WTC11 (cell line): ENCODE results near the gene TBC1D22B. TPM values are rescaled to one million over a fixed set of nuclear protein-coding genes. Genes with fewer than 3 reads are reported as not detected.

Source experiments
- ATAC-seq: fragments of 200-7000 bp; cut with Tn5 transposase; 2 replicates; pipeline ENCODE4 v1.10.0; 2021; ENCODE audit warnings: mild to moderate bottlenecking, moderate library complexity
- CTCF ChIA-PET: fragments of 300-600 bp; sonication (Branson Sonifier 250); formaldehyde crosslinking; loops from one replicate; lab custom pipeline; 2021; ENCODE audit warnings: antibody characterized with exemption; lab: Charles Lee
- POLR2A ChIA-PET: fragments of 350-600 bp; sonication (Branson Sonifier 250); formaldehyde crosslinking; loops from one replicate; lab custom pipeline; 2021; ENCODE audit warnings: antibody characterized with exemption; lab: Charles Lee
- DNase-seq: peaks from one replicate; pipeline ENCODE4 v3.0.0; 2021; ENCODE audit warnings: low spot score
- H3K27ac Mint-ChIP-seq: 2 replicates; pipeline ENCODE4 v1.8.0; 2021; ENCODE audit warnings: mixed read lengths
- H3K27me3 Mint-ChIP-seq: 2 replicates; pipeline ENCODE4 v1.8.0; 2021; ENCODE audit warnings: low read depth, mild to moderate bottlenecking, moderate library complexity, mixed read lengths
- H3K36me3 Mint-ChIP-seq: 2 replicates; pipeline ENCODE4 v1.8.0; 2021; ENCODE audit warnings: mixed read lengths
- H3K4me1 Mint-ChIP-seq: 2 replicates; pipeline ENCODE4 v1.8.0; 2022; ENCODE audit warnings: mixed read lengths
- H3K4me3 Mint-ChIP-seq: 2 replicates; pipeline ENCODE4 v1.8.0; 2021; ENCODE audit warnings: mild to moderate bottlenecking, moderate library complexity, mixed read lengths
- H3K9me3 Mint-ChIP-seq: 2 replicates; pipeline ENCODE4 v1.8.0; 2021; ENCODE audit warnings: mixed read lengths
- AR ChIP-seq: fragments of 250-450 bp; sonication (Bioruptor Pico); IDR thresholded peaks from 2 replicates; pipeline ENCODE4 v1.9.0; 2021; ENCODE audit warnings: mild to moderate bottlenecking
- E2F5 ChIP-seq: sonication (generic); formaldehyde crosslinking; IDR thresholded peaks from 2 replicates; pipeline ENCODE4 v1.8.1; 2022; ENCODE audit warnings: mild to moderate bottlenecking, moderate library complexity, missing genetic modification reagents
- IRF1 ChIP-seq: sonication (generic); formaldehyde crosslinking; IDR thresholded peaks from 2 replicates; pipeline ENCODE4 v1.8.0; 2023; ENCODE audit warnings: missing genetic modification reagents
- IRF2 ChIP-seq: sonication (generic); formaldehyde crosslinking; IDR thresholded peaks from 2 replicates; pipeline ENCODE4 v1.8.0; 2022; ENCODE audit warnings: low read depth, missing genetic modification reagents, borderline replicate concordance
- MAX ChIP-seq: sonication (generic); formaldehyde crosslinking; IDR thresholded peaks from 2 replicates; pipeline ENCODE4 v1.8.0; 2022; ENCODE audit warnings: mild to moderate bottlenecking, missing genetic modification reagents
- SP1 ChIP-seq: sonication (generic); formaldehyde crosslinking; conservative IDR thresholded peaks from 2 replicates; pipeline ENCODE4 v1.8.1; 2022; ENCODE audit warnings: missing genetic modification reagents
- ZNF121 ChIP-seq: sonication (generic); formaldehyde crosslinking; IDR thresholded peaks from 2 replicates; pipeline ENCODE4 v1.8.0; 2023; ENCODE audit warnings: missing genetic modification reagents
- ZNF232 ChIP-seq: sonication (generic); formaldehyde crosslinking; IDR thresholded peaks from 2 replicates; pipeline ENCODE4 v1.8.0; 2022; ENCODE audit warnings: mild to moderate bottlenecking, missing genetic modification reagents
- ZNF317 ChIP-seq: sonication (generic); formaldehyde crosslinking; IDR thresholded peaks from 2 replicates; pipeline ENCODE4 v1.8.1; 2023; ENCODE audit warnings: low read depth, mild to moderate bottlenecking, moderate library complexity, missing genetic modification reagents, borderline replicate concordance
- total RNA-seq: library from RNA; stranded (reverse); gene quantifications from 3 replicates; pipeline ENCODE4 v1.2.3, GENCODE V29; 2021
- TF ChIP-seq, protein P1 (sequence below): sonication (generic); formaldehyde crosslinking; IDR thresholded peaks from 2 replicates; pipeline ENCODE4 v1.8.0; 2022; ENCODE audit warnings: mild to moderate bottlenecking, missing genetic modification reagents

The TBC1D22B gene
- total RNA-seq, 1 experiment from 2014 or later = 16.4 TPM

GRCh38 chr6:37241131-37241530 lies 16.4 kb upstream of the TBC1D22B start:
- TF ChIP-seq ZNF121 (CRISPR knock-in tag) (peak; percentile 58; the same call in 1 of the 2 replicates), ZNF232 (CRISPR knock-in tag) (no peak)
- ATAC-seq (no peak), DNase-seq (no peak)
- H3K4me3 Mint-ChIP-seq = no peak overlapping the region
- no peaks in the 10 kb centered on the region for H3K36me3 Mint-ChIP-seq
- H3K4me1 Mint-ChIP-seq = peaks cover 9% of the 10 kb centered on the region
- ChIA-PET CTCF (interaction anchor here (1.8 kb wide), 1 partner anchor 66 kb away, joined by 4 read pairs; no protein-coding TSS in a partner anchor), POLR2A (no interaction called here)
- no peaks in the 10 kb centered on the region for H3K9me3 Mint-ChIP-seq
- peaks cover 5% of the 10 kb centered on the region for H3K27me3 Mint-ChIP-seq
- no peak overlapping the region for H3K27ac Mint-ChIP-seq

DNA sequence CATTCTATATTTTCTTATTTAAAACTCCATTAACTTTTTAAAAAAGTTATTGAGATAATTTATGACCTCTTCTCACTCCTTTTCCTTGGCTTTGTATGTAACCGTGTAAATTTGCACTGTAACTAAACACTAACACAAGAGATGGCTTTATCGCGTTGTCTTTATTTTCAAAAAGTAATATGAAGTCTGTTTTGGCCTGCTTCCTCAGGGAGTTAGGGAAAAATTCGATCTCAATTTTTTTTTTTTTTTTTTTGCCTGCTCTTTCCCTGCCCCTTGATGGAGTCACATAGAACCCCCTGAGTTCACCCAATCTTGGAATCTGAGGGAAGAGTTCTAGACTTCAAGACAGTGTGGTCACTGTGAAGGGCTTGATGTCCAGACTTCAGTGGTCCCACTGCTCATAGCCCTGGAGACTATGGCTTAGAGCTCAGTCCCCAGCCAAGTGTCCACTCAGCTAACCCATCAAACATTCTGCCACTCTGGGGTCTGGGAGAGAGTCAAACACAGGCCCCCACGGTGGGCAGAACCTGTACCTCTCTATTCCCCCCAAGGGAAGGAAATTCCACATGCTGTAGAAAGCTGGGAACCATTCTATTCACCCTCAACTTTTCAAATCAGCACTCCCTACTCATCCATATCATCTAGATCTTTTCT lies 15.7 kb upstream of the TBC1D22B start:
- H3K9me3 Mint-ChIP-seq = no peaks in the 10 kb centered on the region
- no peak for DNase-seq
- ATAC-seq = no peak
- H3K4me1 Mint-ChIP-seq = peaks cover 4% of the 10 kb centered on the region
- POLR2A ChIA-PET = no interaction called here
- H3K27me3 Mint-ChIP-seq = peaks cover 8% of the 10 kb centered on the region
- CTCF ChIA-PET = interaction anchor here (1.8 kb wide), 1 partner anchor 65 kb away, joined by 4 read pairs; no protein-coding TSS in a partner anchor
- no peaks in the 10 kb centered on the region for H3K36me3 Mint-ChIP-seq
- no peak for TF ChIP-seq E2F5
- no peak overlapping the region for H3K4me3 Mint-ChIP-seq
- H3K27ac Mint-ChIP-seq = no peak overlapping the region

DNA sequence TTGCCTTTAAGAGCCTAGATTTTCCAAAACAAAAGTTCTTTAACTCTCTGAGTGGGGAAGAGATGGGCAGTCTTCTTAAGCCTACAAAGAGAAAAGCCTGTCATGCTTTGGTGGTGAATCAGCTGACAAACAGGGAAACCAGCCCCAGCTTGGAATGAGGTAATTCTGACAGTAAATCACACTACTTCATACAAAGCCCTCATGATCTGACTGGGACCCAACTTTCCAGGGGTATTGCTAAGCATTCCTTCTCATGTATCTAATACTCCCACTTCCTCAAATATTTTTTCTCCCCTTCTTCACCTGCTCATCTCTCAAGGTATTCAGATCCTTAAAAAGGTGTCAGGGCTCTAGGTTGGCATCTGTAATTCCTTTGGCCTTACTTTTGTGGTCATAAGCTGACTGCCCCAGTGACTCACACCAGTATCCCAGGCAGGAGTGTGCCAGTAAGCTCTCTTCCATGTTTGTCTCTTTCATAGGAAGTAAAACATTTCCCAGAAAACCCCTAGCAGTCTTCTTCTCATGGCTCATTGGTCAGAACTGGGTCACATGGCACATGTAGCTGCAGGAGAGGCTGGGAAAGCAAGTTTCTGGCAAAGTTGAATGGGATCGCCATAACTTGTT lies 15.0 kb upstream of the TBC1D22B start:
- H3K9me3 Mint-ChIP-seq = no peaks in the 10 kb centered on the region
- CTCF ChIA-PET = interaction anchor here (1.3 to 1.8 kb wide), 2 partner anchors 32 to 64 kb away, joined by 3 to 4 read pairs; no protein-coding TSS in a partner anchor
- H3K27me3 Mint-ChIP-seq = peaks cover 8% of the 10 kb centered on the region
- ATAC-seq = no peak
- H3K27ac Mint-ChIP-seq = no peak overlapping the region
- no peak for DNase-seq
- H3K4me3 Mint-ChIP-seq = no peak overlapping the region
- POLR2A ChIA-PET = no interaction called here
- no peaks in the 10 kb centered on the region; the same call in 1 of the 2 replicates for H3K4me1 Mint-ChIP-seq
- no peaks in the 10 kb centered on the region for H3K36me3 Mint-ChIP-seq
- TF ChIP-seq SP1 = no peak
- TF ChIP-seq, protein P1, sequence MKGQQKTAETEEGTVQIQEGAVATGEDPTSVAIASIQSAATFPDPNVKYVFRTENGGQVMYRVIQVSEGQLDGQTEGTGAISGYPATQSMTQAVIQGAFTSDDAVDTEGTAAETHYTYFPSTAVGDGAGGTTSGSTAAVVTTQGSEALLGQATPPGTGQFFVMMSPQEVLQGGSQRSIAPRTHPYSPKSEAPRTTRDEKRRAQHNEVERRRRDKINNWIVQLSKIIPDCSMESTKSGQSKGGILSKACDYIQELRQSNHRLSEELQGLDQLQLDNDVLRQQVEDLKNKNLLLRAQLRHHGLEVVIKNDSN = peak; percentile 39; the same call in 1 of the 2 replicates

DNA sequence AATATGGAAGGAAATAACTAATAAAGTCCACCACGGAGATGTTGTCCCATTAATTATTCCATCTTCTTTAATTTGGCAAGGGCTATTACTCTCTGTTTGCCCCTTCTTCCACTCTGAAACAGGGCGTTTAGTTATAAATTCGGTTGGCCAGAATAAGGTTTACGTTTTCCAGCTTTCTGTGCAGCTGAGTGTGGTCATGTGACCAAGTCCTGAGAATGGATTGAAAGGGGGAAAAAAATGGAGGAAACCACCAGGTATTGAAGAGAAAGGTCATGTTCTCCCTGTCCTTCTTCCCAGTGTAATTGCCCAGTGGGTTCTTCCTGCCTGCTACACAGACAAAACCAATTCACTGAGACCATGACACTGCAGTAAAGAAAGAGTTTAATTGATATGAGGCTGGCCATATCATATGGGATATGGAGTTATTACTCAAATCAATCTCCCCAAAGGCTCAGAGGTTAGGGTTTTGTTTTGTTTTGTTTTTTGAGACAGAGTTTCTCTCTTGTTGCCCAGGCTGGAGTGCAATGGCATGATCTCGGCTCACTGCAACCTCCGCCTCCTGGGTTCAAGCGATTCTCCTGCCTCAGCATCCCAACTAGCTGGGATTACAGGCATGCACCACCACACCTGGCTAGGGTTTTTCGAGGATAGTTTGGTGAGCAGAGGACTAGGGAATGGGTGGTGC lies 14.3 kb upstream of the TBC1D22B start:
- DNase-seq (no peak), ATAC-seq (no peak)
- H3K36me3 Mint-ChIP-seq = no peaks in the 10 kb centered on the region
- no peaks in the 10 kb centered on the region; the same call in 1 of the 2 replicates for H3K4me1 Mint-ChIP-seq
- ChIA-PET POLR2A (no interaction called here), CTCF (interaction anchor here (1.3 kb wide), 1 partner anchor 33 kb away, joined by 3 read pairs; no protein-coding TSS in a partner anchor)
- H3K4me3 Mint-ChIP-seq = no peak overlapping the region
- peaks cover 14% of the 10 kb centered on the region for H3K27me3 Mint-ChIP-seq
- TF ChIP-seq ZNF317 (CRISPR knock-in tag) (no peak), MAX (CRISPR knock-in tag) (no peak), IRF2 (CRISPR knock-in tag) (no peak), IRF1 (CRISPR knock-in tag) (no peak), AR (CRISPR knock-in tag) (no peak)
- TF ChIP-seq, protein P1 = 0 out of 2 replicates have a peak, but pooled peaks have one; percentile 1
- H3K9me3 Mint-ChIP-seq = no peaks in the 10 kb centered on the region
- no peak overlapping the region for H3K27ac Mint-ChIP-seq
